Ishikawa (cell line): Measurements from ENCODE around the gene CAPZA1.

Experiments used
- CEBPB ChIP-seq: IDR thresholded peaks from 2 replicates; pipeline ENCODE4 v1.6.1; 2012
- CREB1 ChIP-seq: IDR thresholded peaks from 2 replicates; pipeline ENCODE4 v1.6.1; 2012; ENCODE audit warnings: low read depth
- EGR1 ChIP-seq: IDR thresholded peaks from 2 replicates; pipeline ENCODE4 v1.6.1; 2012
- EP300 ChIP-seq: IDR thresholded peaks from 2 replicates; pipeline ENCODE4 v1.6.1; 2012; ENCODE audit warnings: borderline replicate concordance
- FOXM1 ChIP-seq: IDR thresholded peaks from 2 replicates; pipeline ENCODE4 v1.6.1; 2012; ENCODE audit warnings: low read depth, borderline replicate concordance
- MAX ChIP-seq: IDR thresholded peaks from 2 replicates; pipeline ENCODE4 v1.6.1; 2012
- NFIC ChIP-seq: IDR thresholded peaks from 2 replicates; pipeline ENCODE4 v1.6.1; 2012
- RAD21 ChIP-seq: IDR thresholded peaks from 2 replicates; pipeline ENCODE4 v1.6.1; 2012; ENCODE audit warnings: low read depth
- REST ChIP-seq: IDR thresholded peaks from 2 replicates; pipeline ENCODE4 v1.6.1; 2012; ENCODE audit warnings: low read depth, mild to moderate bottlenecking
- TAF1 ChIP-seq: IDR thresholded peaks from 2 replicates; pipeline ENCODE4 v1.6.1; 2012; ENCODE audit warnings: low read depth, mild to moderate bottlenecking
- TCF12 ChIP-seq: IDR thresholded peaks from 2 replicates; pipeline ENCODE4 v1.6.1; 2012; ENCODE audit warnings: low read depth
- TEAD4 ChIP-seq: IDR thresholded peaks from 2 replicates; pipeline ENCODE4 v1.6.1; 2012
- USF1 ChIP-seq: IDR thresholded peaks from 2 replicates; pipeline ENCODE4 v1.6.1; 2012
- YY1 ChIP-seq: IDR thresholded peaks from 2 replicates; pipeline ENCODE4 v1.6.1; 2012; ENCODE audit warnings: low read depth
- ZBTB7A ChIP-seq: IDR thresholded peaks from 2 replicates; pipeline ENCODE4 v1.6.1; 2012; ENCODE audit warnings: low read depth

Gene CAPZA1

GRCh38 chr1:112629256-112629655, 9.6 kb downstream of the CAPZA1 start:
- TF ChIP-seq EP300 = no peak

GRCh38 chr1:112633628-112634027, 14.0 kb downstream of the CAPZA1 start:
- TF ChIP-seq RAD21 (no peak), CEBPB (no peak), MAX (no peak), CREB1 (no peak)

GRCh38 chr1:112634367-112634766, 14.7 kb downstream of the CAPZA1 start:
- no peak for TF ChIP-seq RAD21
- no peak for TF ChIP-seq EP300
- TF ChIP-seq TCF12 = no peak
- TF ChIP-seq ZBTB7A = no peak
- no peak for TF ChIP-seq TAF1
- no peak for TF ChIP-seq MAX
- no peak for TF ChIP-seq NFIC
- TF ChIP-seq CREB1 = no peak
- no peak for TF ChIP-seq USF1
- no peak for TF ChIP-seq FOXM1
- TF ChIP-seq TEAD4 = no peak
- TF ChIP-seq EGR1 = no peak
- no peak for TF ChIP-seq CEBPB
- no peak for TF ChIP-seq REST
- TF ChIP-seq YY1 = no peak

DNA sequence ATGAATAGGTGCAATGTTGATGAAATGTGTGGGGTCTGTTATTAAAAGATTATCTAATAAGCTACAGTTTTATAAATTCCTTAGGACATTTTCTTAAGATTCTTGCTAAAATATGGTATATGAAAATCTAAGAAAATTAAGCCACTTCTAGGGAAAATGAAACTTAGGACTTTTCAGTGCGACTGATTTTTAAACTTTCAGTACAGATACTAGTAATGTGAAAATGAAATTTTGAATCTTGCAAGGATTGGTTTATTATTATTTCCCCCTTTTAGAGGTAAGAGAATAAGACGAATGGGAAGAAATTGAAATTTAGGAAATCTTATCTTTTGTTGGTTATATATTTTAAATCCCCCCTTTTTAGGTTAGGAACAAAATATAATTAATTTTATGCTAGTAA, 16.4 kb downstream of the CAPZA1 start:
- TF ChIP-seq FOXM1 (no peak), TCF12 (no peak), MAX (no peak), YY1 (no peak), RAD21 (no peak), EGR1 (no peak), NFIC (no peak), ZBTB7A (no peak), USF1 (no peak), EP300 (no peak), CREB1 (no peak), TAF1 (no peak), CEBPB (no peak), TEAD4 (no peak), REST (no peak)

DNA sequence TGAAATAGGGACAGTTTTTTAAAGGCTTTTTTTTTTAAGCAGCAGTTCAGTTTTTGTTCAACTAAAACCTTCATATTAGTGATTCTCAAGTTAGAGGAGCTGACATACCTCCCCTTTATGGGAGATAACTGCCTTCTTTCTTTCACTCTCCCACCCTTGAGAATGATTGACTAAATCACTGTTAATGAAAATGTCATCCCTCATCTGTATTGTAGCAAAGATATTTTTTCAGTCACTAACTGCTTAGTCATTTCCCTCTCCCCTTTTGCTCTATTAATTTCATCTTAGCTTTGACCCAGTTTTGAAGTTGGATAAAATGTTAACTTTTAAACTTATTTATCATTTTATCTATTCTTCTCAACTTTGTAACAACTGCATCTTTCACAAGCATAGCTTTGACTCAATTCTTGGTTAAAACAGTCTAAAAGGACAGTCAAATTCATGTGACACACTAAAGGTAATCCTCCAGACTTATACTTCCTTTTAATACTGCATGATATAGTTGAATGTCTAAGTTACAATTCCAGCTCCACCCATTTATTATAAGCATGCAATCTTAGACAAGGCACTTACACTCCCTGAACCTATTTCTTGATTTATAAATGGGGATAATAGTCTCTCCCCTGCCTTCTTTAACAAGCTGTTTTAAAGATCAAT, 17.1 kb downstream of the CAPZA1 start:
- no peak for TF ChIP-seq TCF12
- TF ChIP-seq EP300 = no peak
- no peak for TF ChIP-seq CREB1
- no peak for TF ChIP-seq EGR1
- no peak for TF ChIP-seq FOXM1
- no peak for TF ChIP-seq MAX
- no peak for TF ChIP-seq USF1
- TF ChIP-seq RAD21 = no peak
- no peak for TF ChIP-seq YY1
- no peak for TF ChIP-seq CEBPB
- no peak for TF ChIP-seq REST
- no peak for TF ChIP-seq TAF1
- TF ChIP-seq NFIC = no peak
- no peak for TF ChIP-seq TEAD4
- TF ChIP-seq ZBTB7A = no peak
